Upper lobe of right lung (tissue), 1 donor: Measurements from ENCODE around the gene PRUNE2. TPM values are rescaled to one million over a fixed set of nuclear protein-coding genes. Genes with fewer than 3 reads are reported as not detected.

ENCODE experiments used
- ATAC-seq: fragments of 200-7000 bp; cut with Tn5 transposase; one replicate; pipeline ENCODE4 v1.9.1; 2020; ENCODE audit warnings: mild to moderate bottlenecking, moderate library complexity
- DNase-seq: peaks from one replicate; pipeline ENCODE4 v3.0.0-alpha.2; 2020
- H3K27ac ChIP-seq: fragments of 200-600 bp; one replicate; pipeline ENCODE4 v1.8.0; 2022
- H3K27me3 ChIP-seq: fragments of 200-600 bp; one replicate; pipeline ENCODE4 v1.8.0; 2022; ENCODE audit warnings: mild to moderate bottlenecking
- H3K36me3 ChIP-seq: fragments of 200-600 bp; one replicate; pipeline ENCODE4 v1.8.0; 2022
- H3K4me1 ChIP-seq: fragments of 200-600 bp; one replicate; pipeline ENCODE4 v1.8.0; 2022
- H3K4me3 ChIP-seq: fragments of 200-600 bp; one replicate; pipeline ENCODE4 v1.8.0; 2022; ENCODE audit warnings: mild to moderate bottlenecking
- H3K9me3 ChIP-seq: fragments of 200-600 bp; one replicate; pipeline ENCODE4 v1.8.0; 2022
- CTCF ChIP-seq: fragments of 200-600 bp; IDR thresholded peaks from one replicate; pipeline ENCODE4 v1.8.0; 2022; ENCODE audit warnings: antibody characterized with exemption
- intact Hi-C: fragments of 100-400 bp; cut with DNase I; formaldehyde crosslinking; loops from one replicate; pipeline ENCODE4 v1.11.0; 2022
- total RNA-seq: library from RNA; stranded (reverse); fragmentation: NEBNext Ultra II Directional; extraction: Animal tissue kit (Norgen Biotek cat#: 25700); gene quantifications from one replicate; pipeline ENCODE4 v1.2.1, GENCODE V29; 2021
- donor health status: DM: no; HTN: yes; CAD: no; lungs with severe emphysema.

PRUNE2 gene
- total RNA-seq, 1 donor from 2014 or later = 7.4 TPM

GRCh38 chr9:76619197-76619596 is 286.7 kb downstream of the PRUNE2 start:
- peaks cover 32% of the 10 kb centered on the region for H3K4me1 ChIP-seq
- no peaks in the 10 kb centered on the region for H3K9me3 ChIP-seq
- no peak for TF ChIP-seq CTCF
- no peak overlapping the region for H3K4me3 ChIP-seq
- intact Hi-C loops = no loop called here
- no peaks in the 10 kb centered on the region for H3K36me3 ChIP-seq
- ATAC-seq = peak; percentile 37
- no peak for DNase-seq
- no peaks in the 10 kb centered on the region for H3K27me3 ChIP-seq
- H3K27ac ChIP-seq = peak overlapping the region; percentile 27

GRCh38 chr9:76618762-76619161 is 287.2 kb downstream of the PRUNE2 start:
- no peak for TF ChIP-seq CTCF
- no peaks in the 10 kb centered on the region for H3K36me3 ChIP-seq
- ATAC-seq (peak; percentile 22), DNase-seq (no peak)
- H3K27me3 ChIP-seq = no peaks in the 10 kb centered on the region
- H3K27ac ChIP-seq = peak overlapping the region; percentile 27
- no peak overlapping the region for H3K4me3 ChIP-seq
- H3K4me1 ChIP-seq = peaks cover 32% of the 10 kb centered on the region
- intact Hi-C loops = no loop called here
- H3K9me3 ChIP-seq = no peaks in the 10 kb centered on the region

- H3K27me3 ChIP-seq = no peaks in the 10 kb centered on the region
- H3K4me1 ChIP-seq = peaks cover 32% of the 10 kb centered on the region
- DNase-seq (no peak), ATAC-seq (no peak)
- H3K36me3 ChIP-seq = no peaks in the 10 kb centered on the region
- no peak overlapping the region for H3K27ac ChIP-seq
- H3K4me3 ChIP-seq = no peak overlapping the region
- TF ChIP-seq CTCF = no peak
- intact Hi-C loops = no loop called here
- no peaks in the 10 kb centered on the region for H3K9me3 ChIP-seq
Measured at GRCh38 chr9:76617497-76618175, 288.3 kb downstream of the PRUNE2 start.

GRCh38 chr9:76616780-76617179 is 289.1 kb downstream of the PRUNE2 start:
- H3K4me3 ChIP-seq = no peak overlapping the region
- H3K36me3 ChIP-seq = no peaks in the 10 kb centered on the region
- H3K27ac ChIP-seq = no peak overlapping the region
- H3K27me3 ChIP-seq = no peaks in the 10 kb centered on the region
- TF ChIP-seq CTCF = no peak
- intact Hi-C loops = no loop called here
- no peaks in the 10 kb centered on the region for H3K9me3 ChIP-seq
- no peak for ATAC-seq
- H3K4me1 ChIP-seq = peaks cover 32% of the 10 kb centered on the region
- no peak for DNase-seq

- Histone ChIP-seq H3K4me3 (no peak overlapping the region), H3K27ac (no peak overlapping the region), H3K36me3 (no peaks in the 10 kb centered on the region), H3K4me1 (peaks cover 21% of the 10 kb centered on the region), H3K27me3 (no peaks in the 10 kb centered on the region), H3K9me3 (no peaks in the 10 kb centered on the region)
- ATAC-seq = peak; percentile 63
- DNase-seq = no peak
- no peak for TF ChIP-seq CTCF
- intact Hi-C loops = no loop called here
Measured at GRCh38 chr9:76615177-76615603, 290.7 kb downstream of the PRUNE2 start.

GRCh38 chr9:76613974-76614373 is 291.9 kb downstream of the PRUNE2 start:
- Histone ChIP-seq H3K4me1 (peaks cover 15% of the 10 kb centered on the region), H3K36me3 (no peaks in the 10 kb centered on the region), H3K27me3 (no peaks in the 10 kb centered on the region), H3K4me3 (no peak overlapping the region), H3K27ac (no peak overlapping the region), H3K9me3 (no peaks in the 10 kb centered on the region)
- intact Hi-C loops = no loop called here
- no peak for TF ChIP-seq CTCF
- ATAC-seq (no peak), DNase-seq (no peak)
